GM10248 (cell line): ENCODE data around the gene FBXW9.
"Not testable (repeated sequence)": the region's sequence is repeated elsewhere in the genome, so short reads cannot be mapped to it uniquely, and the experiment has no call there.

Experiments
- CTCF ChIA-PET: fragments of 300-600 bp; sonication (Branson Sonifier 250); formaldehyde crosslinking; extraction: SDS; loops from one replicate; lab custom pipeline; 2021; ENCODE audit warnings: antibody characterized with exemption; lab: Yijun Ruan, JAX
- POLR2A ChIA-PET: fragments of 350-650 bp; sonication (Branson Sonifier 250); formaldehyde crosslinking; extraction: SDS; loops from one replicate; lab custom pipeline; 2020; ENCODE audit warnings: antibody characterized with exemption; lab: Yijun Ruan, JAX
- DNase-seq: peaks from one replicate; pipeline ENCODE4 v3.0.0; 2012; ENCODE audit errors: extremely low spot score
- CTCF ChIP-seq: IDR thresholded peaks from 2 replicates; pipeline ENCODE4 v1.5.1; 2012; ENCODE audit warnings: mild to moderate bottlenecking, low read depth; ENCODE audit errors: extremely low read depth, missing control alignments, control extremely low read depth

Gene FBXW9

GRCh38 chr19:12689012-12689411, 7.4 kb downstream of the FBXW9 start:
- no peak for DNase-seq
- TF ChIP-seq CTCF, result no peak
- ChIA-PET CTCF (interaction anchor here (0.9 kb wide), 1 partner anchor 12 kb away, joined by 6 read pairs; no protein-coding TSS in a partner anchor), POLR2A (no interaction called here)

- ChIA-PET POLR2A (no interaction called here), CTCF (interaction anchor here (1.7 kb wide), 1 partner anchor 10 kb away, joined by 6 read pairs; no protein-coding TSS in a partner anchor)
- no peak for DNase-seq
- no peak for TF ChIP-seq CTCF
These were observed 8.8 kb downstream of the FBXW9 start, which contains the start of gene GNG14 for GRCh38 chr19:12687496-12688196. GNG14 (plus strand) TSS chr19:12687998; CDS start chr19:12688049, 51 bp downstream.

DNA sequence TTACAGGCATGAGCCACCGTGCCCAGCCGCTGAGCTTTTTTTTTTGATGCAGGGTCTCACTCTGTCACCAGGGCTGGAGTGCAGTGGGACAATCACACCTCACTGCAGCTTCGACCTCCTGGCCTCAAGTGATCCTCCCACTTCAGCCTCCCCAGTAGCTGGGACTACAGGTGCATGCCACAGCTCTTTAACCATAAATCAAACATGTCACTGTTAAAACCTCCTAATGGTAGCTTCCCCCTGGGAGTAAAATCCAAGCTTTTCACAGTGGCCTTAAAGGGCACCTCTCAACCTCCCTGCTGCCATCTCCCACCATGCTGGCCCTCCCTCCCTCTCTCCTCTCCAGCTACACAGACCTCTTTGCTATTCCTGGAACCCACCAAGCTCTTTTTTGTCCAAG, 10.6 kb downstream of the FBXW9 start:
- ChIA-PET CTCF (interaction anchor here (0.8 to 1.6 kb wide), 6 partner anchors 9 to 110 kb away, joined by 3 to 6 read pairs (median 4); partner anchors contain the start of gene FBXW9), POLR2A (interaction anchor here (1.1 to 1.2 kb wide), 2 partner anchors 10 to 35 kb away, joined by 11 to 17 read pairs; partner anchors contain the start of gene FBXW9)
- TF ChIP-seq CTCF, result no peak
- DNase-seq, result no peak

DNA sequence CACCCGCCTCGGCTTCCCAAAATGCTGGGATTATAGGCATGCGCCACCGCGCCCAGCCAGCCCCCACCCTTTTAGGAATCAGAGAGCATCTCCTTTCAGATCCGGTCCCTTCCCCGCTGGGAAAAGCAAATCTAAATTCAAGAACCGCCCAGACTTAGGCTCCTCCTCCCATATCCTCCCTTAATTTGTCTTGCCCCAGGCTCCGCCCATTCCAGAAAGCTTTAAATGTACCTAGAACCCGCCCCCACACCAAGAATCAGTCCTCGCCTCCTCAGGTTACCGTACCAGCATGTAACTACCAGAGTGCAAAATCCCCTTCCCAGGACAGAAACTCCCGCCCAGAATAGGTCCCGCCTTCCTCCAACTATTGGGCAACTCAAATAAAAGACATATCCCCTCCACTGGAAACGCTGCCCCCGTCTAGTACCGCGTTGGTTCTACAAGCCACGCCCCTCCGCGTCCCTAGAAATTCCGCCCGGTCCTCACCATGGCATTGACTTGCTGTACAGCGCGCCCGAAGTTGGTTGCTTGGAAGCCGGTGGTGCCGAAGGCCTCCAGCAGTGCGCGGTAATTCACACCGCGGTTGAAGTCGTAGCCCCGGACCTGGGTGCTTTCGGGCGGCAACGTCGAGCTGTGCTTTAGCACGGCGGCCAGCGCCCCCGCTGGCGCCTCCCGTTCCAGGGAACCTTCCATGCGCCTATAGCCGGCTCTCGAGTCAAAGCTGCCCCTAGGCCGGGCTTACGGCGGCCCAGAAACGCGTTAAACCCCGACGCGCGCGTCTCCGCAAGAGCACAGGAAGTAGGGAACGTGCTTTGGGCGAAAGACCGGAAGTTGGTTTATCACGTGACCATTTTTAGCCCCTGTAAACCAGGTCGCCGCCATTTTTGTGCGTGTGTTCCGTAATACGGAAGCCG, 15.1 kb downstream of the FBXW9 start, which contains the start of gene DHPS:
Gene DHPS (minus strand): TSS at position 807 of the 914 bp plus-strand sequence. CDS start 114 bp downstream, at position 693.
- peak; percentile 93 for DNase-seq
- CTCF ChIA-PET, result interaction anchor here (1.1 to 2.9 kb wide), 8 partner anchors 9 to 590 kb away, joined by 3 to 14 read pairs (median 4); no protein-coding TSS in a partner anchor
- POLR2A ChIA-PET, result interaction anchor here (0.6 to 1.4 kb wide), 9 partner anchors 9 to 1403 kb away, joined by 3 to 17 read pairs (median 4); partner anchors contain the start of genes MAN2B1, TNPO2 and WDR83
- TF ChIP-seq CTCF, result no peak

DNA sequence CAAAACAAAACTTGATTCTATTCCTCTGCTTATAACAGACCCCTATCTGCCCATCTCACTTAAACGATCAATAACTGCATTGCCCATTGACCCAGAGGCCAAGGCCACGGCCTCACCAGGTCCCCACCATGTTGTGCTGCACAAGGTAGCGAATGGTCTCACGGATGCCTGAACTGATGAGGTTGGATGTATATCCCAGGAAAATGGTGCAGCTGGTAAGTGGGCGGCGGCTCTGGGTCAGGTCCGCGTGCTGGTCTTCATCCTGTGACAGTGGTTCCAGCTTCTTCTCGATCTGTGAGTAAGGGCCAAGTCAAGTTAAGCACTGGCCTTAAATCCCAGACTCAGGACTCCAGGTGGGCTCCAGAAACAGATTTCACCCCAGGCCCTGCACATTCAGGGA, 16.4 kb downstream of the FBXW9 start:
- TF ChIP-seq CTCF, result no peak
- no peak for DNase-seq
- ChIA-PET CTCF (interaction anchor here (0.8 to 2.9 kb wide), 3 partner anchors 8 to 621 kb away, joined by 3 to 14 read pairs (median 3); no protein-coding TSS in a partner anchor), POLR2A (interaction anchor here (1.1 kb wide), 1 partner anchor 112 kb away, joined by 3 read pairs; no protein-coding TSS in a partner anchor)

- not testable (repeated sequence) for DNase-seq
- POLR2A ChIA-PET, result interaction anchor here (0.5 to 0.9 kb wide), 2 partner anchors 12 to 338 kb away, joined by 3 read pairs; partner anchors contain the start of gene MAN2B1
- CTCF ChIA-PET, result interaction anchor here (0.9 to 3.3 kb wide), 11 partner anchors 9 to 170 kb away, joined by 3 to 16 read pairs (median 4); partner anchors contain the start of genes GNG14, MAN2B1 and WDR83
These were observed 18.4 kb downstream of the FBXW9 start for GRCh38 chr19:12678039-12678438.
